GM04503 (cell line): ENCODE results near the gene ZNF441.
"Not testable (repeated sequence)": the region's sequence is repeated elsewhere in the genome, so short reads cannot be mapped to it uniquely, and the experiment has no call there.

Experiments
- DNase-seq: peaks from one replicate; pipeline ENCODE4 v3.0.0-alpha.2; 2012; ENCODE audit warnings: low read depth

ZNF441 gene

DNA sequence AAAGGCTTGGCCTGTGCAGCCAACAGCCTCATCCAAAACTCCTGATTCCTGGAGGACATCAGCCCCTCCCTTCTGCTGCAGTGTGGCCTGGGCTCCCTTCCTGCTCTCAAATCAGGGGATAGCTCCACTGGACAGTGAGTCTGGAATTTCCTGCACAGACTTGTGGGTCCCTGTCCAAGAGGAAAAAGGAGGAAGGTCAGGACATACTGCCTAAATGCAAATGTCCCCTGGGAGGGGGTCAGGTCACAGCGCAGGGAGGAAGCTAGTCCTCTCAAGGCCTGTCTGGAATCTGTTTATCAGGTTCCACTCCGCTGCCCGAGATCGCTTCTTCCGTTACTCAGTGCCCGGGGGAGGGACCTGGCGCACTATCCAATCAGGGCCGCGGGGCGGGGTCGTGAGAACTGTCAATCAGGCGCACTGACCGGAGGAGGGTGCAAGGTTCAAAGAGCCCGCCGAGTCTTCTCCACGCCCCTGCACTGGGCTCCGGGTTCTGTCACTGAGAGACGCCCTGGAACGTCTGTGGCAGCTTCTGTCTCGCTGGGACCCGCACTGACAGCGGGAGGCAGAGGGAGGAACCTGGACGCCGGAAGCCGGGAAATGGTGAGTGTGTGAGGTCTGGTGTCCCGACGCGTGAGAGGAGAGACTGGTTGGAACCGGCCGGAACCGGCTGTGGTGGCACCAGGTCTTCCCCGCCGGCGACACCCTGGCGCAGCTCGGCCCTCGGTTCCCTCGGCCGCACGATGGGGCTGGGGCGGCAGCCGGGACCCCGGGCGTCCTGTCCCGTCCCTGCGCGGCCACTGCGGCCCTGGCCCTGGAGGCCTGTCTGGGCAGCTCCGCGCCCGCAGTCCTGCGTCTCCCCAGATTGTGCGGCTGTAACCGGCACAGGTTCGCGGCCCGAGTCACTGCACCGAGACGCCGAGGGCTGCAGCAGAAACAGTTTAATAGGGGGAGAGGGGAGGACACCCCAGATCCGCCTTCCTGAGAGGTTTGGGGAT, at the start of gene ZNF441:
TSS of gene ZNF441 (plus strand) at position 404 of the 995 bp plus-strand sequence. CDS start at position 598, 194 bp downstream.
- DNase-seq, result peak; percentile 83

DNA sequence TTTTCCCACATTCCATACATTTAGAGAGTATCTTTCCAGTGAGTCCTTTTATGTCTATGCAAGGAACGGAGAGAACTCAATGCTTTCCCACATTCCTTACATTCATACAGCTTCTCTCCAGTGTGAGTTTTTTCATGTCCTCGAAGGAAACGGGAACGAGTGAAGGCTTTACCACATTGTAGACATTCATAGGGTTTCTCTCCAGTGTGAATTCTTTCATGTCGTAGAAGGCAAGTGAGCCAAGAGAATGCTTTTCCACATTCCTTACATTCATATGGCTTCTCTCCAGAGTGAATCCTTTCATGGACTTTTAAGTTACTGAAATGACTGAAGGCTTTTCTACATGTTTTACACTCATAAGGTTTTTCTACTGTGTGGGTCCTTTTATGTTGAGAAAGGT, 45.1 kb upstream of the ZNF441 start:
- DNase-seq, result no peak

DNA sequence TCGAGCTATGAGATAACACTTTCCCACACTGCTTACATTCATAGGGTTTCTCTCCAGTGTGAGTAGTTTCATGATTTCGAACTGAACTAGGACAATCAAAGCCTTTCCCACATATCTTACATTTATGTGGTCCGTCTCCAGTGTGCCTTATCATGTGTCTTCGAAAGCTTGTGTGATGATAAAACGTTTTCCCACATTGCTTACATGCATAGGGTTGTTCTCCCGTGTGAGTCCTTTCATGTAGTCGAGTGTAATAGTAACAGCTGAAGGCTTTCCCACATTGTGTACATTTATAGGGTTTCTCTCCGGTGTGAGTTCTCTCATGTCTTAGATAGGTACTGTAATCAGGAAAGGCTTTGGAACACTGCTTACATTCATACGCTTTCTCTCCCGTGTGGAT, 44.4 kb upstream of the ZNF441 start:
- DNase-seq, result no peak

DNA sequence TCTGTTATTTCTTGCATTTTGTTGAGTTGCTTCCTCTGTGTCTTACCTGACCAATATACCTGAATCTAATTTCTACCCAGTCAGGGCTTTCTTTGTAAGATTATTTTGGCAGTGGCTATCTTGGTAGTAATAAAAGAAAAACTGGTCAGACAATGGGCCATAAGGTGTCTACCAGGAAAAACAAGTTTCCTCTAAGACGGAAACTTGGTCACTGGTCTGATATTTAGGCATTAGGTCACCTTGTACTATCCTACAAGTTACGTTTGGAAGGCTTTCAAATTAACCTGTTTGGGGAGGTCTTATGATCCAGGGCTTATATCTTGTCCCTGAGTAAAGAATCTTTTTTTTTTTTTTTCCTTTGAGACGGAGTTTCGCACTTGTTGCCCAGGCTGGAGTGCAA, 37.2 kb upstream of the ZNF441 start:
- DNase-seq, result no peak

DNA sequence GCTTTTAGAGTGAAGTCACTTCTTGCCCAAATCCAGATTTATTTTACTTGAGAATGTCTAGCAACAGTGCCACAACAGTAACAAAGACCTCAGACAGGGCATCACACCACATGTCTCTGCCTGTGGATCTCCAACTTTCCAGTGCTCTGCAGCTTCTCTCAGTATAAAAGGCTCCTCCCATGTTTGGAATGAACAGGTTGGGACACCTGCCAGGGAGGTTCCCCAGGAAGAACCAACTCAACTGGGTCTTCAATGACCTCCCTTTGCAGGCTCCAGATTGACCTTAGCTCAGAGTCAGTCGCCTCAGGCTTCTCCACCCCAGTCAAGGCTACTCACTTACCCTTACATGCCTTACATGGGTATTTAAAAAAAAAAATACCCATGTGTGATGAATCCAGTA, 31.4 kb upstream of the ZNF441 start:
- no peak for DNase-seq

DNA sequence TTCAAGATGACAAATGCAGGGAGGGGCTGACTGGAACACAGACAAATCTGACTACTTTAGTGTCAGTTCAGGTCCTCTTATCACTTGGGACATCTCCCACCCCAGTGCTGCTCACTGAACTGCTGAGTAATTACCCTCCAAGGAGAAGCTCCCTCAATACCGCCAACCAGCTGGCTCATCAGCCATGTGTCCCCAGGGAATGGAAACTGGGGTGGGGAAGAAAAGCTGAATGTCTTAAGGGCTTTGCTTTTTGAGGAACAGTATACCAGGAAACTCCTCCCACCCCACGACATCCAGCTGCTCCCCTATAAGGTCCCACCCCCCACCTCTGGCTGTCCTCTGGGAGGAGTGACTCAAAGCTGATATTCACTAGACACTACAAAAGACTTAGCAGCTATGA, 30.1 kb upstream of the ZNF441 start:
- DNase-seq, result peak; percentile 16

DNA sequence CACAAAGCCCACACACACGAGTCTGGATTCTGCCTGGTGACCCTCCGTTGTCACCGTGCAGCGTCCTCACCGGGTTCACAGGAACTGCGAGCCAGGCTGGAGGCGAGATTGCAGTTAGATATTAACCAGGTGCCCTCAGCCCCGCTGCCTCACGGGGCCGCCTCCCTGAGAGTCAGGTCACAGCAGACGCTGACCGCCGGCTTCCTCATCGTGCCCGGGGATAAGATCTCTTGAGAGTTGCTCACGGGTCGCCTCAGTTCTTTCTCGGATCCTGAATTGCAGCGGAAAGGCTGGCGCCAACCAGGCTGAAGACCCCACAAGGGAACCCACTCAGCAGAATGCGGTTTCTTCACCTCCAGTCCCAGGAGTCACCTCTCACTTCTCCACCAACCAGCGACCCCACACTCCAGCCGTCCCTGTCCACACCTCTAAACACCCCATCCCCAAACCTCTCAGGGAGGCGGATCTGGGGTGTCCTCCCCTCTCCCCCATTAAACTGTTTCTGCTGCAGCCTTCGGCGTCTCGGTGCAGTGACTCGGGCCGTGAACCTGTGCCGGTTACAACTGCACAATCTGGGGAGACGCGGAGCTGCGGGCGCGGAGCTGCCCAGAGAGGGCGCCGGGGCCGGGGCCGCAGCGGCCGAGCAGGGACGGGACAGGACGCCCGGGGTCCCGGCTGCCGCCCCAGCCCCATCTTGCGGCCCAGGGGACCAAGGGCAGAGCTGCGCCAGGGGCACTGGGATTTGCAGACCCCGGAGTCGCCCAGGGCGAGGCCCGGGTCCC, 28.6 kb upstream of the ZNF441 start:
- no peak for DNase-seq

DNA sequence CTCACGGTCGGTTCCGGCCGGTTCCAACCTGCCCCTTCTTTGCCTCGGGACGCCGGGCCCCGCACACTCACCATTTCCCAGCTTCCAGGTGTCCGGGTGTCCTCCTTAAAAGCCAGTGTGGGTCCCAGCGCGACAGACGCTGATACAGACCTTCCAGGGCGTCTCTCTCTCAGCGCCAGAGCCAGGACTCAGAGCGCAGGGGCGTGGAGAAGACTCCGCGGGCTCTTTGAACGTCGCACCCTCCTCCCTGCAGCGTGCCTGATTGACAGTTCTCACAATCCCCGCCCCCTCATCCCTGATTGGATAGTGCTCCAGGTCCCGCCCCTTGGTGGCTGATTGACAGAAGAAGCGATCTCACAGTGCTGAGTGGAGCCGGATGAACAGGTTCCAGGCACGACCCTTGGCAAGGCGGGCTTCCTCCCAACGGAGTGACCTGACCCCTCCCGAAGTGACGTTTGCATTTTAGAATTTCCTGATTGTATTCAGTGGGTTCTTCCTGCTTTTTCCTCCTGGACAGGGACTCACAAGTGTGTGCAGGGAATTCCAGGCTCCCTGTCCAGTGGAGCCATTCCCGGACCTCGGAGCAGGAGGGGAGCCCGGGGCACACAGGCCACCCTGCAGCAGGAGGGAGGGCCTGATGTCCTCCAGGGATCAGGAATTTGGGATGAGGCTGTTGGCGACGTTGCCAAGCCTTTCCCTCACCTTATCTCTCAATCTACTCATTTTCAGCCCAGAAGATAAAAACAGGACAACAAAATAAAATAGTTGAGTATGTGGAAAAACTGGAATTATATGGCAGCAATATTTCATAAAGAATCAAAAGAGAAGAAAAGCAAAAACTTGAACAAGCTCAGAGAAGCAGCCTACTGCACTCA, 27.8 kb upstream of the ZNF441 start, which contains the start of gene ZNF823:
TSS of gene ZNF823 (minus strand) at position 201 of the 875 bp plus-strand sequence. CDS start at position 74, 127 bp downstream.
- peak; percentile 92 for DNase-seq

DNA sequence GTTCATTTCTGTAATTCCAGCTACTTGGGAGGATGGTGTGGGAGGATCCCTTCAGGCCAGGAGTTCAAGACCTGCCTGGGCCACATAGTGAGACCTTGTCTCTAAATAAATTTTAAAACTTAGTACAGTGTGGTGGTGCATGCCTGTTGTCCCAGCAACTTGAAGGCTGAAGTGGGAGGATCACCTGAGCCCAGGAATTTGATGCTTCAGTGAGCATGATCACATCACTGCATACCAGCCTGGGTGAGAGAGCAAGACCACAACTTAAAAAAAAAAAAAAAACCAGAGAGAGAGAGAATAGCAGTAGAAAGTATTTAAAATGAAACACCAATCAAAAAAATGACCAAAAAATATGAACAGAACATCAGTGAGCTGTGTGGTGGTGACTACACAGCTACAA, 20.9 kb upstream of the ZNF441 start:
- no peak for DNase-seq

DNA sequence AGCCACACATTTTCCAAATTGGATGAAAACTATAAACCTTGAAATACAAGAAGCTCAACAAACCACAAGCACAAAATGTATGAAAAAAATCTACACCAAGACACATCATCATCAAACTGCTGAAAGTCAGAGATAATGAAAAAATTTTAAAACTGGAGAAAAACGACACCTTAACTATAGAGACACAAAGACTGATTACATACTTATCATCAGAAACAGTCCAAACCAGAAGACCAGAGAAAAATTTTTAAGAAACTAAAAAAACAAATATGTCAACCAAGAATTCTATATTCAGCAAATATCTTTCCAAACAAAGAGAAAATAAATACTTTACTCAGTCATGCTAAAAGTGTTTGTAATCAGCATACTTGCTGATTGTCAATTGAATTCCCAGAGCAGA, 19.5 kb upstream of the ZNF441 start:
- DNase-seq, result no peak

DNA sequence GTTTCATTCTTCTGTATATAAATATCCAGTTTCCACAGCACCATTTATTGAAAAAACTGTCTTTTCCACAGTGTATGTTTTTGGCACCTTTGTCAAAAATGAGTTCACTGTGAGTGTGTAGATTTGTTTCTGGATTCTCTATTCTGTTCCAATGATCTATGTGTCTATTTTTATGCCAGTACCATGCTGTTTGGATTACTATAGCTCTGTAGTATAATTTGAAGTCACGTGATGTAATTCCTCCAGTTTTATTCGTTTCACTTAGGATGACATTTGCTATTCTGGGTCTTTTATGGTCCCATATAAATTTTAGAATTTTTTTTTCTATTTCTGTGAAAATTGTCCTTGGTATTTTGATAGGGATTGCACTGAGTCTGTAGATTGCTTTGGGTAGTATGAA, 17.0 kb upstream of the ZNF441 start:
- DNase-seq, result no peak

DNA sequence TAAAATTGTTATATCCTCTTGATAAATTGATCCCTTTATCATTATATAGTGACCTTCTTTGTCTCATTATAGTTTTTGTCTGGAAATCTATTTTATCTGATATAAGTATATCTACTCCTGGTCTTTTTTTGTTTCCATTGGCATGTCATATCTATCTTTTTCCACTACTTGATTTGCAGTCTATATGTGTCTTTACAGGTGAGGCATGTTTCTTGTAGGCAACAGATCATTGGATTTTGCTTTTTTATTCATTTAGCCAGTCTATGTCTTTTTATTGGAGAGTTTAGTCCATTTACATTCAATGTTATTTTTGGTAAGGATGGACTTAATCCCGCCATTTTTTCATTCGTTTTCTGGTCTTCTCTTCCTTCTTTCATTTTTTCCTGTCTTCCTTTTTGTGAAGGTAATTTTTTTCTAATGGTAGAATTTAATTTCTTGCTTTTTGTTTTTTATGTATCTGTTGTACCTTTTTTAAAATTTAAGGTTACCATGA, 14.5 kb upstream of the ZNF441 start:
- no peak for DNase-seq

DNA sequence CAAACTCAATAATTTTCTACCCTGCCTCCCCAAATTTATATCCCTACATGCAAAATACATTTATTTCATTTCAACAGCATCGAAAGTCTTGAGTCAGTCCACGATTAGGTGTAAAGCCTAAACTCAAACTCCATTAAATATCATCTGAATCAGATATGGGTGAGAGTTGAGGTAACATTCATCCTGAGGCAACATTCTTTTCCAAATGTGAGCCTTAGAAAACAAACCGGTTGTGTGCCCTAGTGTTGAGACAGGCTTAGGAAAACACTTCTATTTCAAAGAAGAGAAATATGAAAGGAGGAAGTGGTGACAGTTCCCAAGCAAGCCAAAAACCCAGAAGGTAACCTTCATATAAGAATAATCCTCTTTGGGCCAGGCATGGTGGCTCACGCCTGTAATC, 12.1 kb upstream of the ZNF441 start:
- no peak for DNase-seq

DNA sequence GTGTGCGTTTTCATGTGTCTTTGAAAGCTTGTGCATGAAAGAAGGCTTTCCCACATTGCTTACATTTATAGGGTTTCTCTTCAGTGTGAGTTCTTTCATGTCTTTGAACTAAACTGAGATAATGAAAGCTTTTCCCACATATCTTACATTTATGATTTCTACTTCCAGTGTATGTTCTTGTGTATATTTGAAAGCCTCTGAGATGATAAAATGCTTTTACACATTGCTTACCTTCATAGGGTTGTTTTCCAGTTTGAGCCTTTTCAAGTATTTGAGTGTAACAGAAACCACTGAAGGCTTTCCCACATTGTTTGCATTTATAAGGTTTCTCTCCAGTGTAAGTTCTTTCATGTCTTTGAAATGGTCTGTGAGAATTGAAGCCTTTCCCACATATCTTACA, 9.8 kb upstream of the ZNF441 start:
- DNase-seq, result no peak

DNA sequence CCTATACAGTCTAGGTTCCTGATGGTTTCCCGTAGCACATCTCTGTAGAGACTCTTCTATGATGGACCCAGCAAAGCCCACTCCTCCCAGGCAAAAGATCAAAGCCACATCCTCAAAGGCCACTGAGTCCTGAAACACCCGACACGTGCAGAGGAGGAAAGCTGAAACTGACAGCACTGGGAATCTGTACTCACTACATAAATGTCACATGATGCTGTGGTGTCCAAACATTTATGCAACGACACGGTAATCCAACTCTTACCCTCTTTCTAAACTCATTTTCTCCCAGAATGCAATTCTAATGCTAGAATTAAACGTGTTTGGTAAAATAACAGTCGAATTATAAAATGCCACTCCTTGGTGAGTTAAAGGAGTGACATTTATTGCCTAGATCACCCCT, 7.0 kb upstream of the ZNF441 start:
- DNase-seq, result no peak

DNA sequence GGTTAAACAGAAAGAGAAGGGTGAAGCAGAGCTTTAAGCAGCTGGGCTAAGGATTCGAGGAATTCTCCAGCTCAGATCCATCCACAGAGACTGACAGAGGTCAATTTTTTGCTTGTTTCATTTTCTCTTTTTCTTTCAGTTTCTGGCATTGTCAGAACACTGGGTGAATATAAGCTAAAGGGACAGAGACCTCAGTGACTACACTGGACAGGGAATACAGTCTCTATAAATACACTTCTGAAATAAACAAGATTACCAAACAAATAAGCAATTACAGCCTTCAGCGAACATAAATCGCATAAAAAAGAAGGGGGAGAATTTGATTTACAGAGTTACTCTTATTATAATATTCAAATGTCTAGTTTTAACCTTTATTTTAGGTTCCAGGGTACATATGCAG, 3.7 kb upstream of the ZNF441 start:
- no peak for DNase-seq

DNA sequence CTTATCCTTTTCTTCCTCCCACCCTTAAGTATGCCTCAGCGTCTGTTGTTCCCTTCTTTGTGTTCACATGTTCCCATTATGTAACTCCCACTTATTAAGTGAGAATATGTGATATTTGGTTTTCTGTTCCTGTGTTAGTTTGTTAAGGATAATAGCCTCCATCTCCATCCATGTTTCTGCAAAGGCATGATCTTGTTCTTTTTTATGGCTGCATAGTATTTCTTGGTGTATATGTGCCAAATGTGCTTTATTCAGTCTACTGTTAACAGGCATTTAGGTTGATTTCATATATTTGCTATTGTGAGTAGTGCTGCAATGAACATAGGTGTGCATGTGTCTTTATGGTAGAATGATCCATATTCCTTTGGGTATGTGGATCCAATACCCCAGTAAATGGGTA, 3.2 kb upstream of the ZNF441 start:
- no peak for DNase-seq

DNA sequence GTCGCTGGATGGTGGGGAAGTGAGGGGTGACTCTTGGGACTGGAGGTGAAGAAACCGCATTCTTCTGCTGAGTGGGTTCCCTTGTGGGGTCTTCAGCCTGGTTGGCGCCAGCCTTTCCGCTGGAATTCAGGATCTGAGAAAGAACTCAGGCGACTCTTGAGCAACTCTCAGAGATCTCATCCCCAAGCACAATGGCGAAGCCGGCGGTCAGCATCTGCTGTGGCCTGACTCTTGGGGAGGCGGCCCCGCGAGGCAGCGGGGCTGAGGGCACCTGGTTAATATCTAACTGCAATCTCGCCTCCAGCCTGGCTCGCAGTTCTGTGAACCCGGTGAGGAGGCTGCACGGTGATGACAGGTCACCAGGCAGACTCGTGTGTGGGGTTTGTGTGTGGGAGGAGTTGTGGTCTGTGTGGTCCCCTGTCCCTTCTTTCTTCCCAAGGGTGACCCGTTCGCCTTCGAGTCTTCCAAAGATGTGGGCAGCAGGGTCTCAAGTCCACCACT, 883 bp downstream of the ZNF441 start:
- no peak for DNase-seq

DNA sequence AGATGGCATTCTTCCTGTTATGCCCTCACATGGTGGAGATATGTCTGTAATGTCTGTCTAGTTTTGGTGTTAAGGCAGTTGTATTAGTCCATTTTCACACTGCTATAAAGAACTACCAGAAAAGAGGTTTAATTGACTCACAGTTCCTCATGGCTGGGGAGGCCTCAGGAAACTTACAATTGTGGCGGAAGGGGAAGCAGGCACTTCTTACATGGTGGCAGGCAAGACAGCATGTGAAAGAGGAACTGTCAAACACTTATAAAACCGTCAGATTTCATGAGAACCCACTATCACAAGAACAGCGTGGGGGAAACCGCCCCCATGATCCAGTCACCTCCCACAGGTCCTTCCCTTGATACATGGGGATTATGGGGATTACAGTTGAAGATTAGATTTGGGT, 3.2 kb downstream of the ZNF441 start:
- no peak for DNase-seq

DNA sequence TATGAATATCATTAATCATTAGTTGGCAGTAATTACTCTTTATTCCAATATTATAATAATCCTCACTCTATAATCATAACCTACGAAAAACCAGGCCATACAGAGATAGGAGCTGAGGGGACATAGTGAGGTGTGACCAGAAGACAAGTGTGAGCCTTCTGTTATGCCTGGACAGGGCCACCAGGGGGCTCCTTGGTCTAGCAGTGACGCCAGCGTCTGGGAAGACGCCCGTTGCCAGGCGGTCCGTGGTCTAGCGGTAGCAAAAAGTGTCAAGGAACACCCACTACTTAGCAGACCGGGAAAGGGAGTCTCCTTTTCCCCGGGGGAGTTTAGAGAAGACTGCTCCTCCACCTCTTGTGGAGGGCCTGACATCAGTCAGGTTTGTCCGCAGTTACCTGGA, 4.7 kb downstream of the ZNF441 start:
- DNase-seq, result not testable (repeated sequence)

DNA sequence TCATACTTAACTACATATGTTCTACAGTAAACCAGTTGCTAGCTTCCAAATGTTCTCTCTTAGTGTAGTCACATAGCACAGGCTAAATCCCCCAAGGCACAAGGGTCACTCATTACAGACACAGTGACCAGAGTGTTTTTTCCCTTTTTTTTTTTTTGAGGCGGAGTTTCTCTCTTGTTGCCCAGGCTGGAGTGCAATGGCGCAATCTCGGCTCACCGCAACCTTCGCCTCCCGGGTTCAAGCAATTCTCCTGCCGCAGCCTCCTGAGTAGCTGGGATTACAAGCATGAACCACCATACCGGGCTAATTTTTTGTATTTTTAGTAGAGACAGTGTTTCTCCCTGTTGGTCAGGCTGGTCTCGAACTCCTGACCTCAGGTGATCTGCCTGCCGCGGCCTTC, 9.9 kb downstream of the ZNF441 start:
- not testable (repeated sequence) for DNase-seq
